ENCODE measurements around the gene SNRNP27.

SNRNP27 gene

GRCh38 chr2:69893684-69894551, at the start of gene SNRNP27:
Gene SNRNP27 (plus strand): TSS chr2:69893956. CDS start chr2:69893985, 29 bp downstream.
- no peak for TF ChIP-seq CTCF (IDR thresholded peaks at IDR 0.05; ENCODE audit: extremely low read depth, missing control alignments)
- peak; percentile 75 for DNase-seq (ENCODE audit: low spot score)

- no peak for TF ChIP-seq CTCF (IDR thresholded peaks at IDR 0.05; ENCODE audit: extremely low read depth, missing control alignments)
- DNase-seq (ENCODE audit: low spot score): no peak
Measured at GRCh38 chr2:69843993-69844392, 49.8 kb upstream of the SNRNP27 start.

GRCh38 chr2:69844560-69844959, 49.2 kb upstream of the SNRNP27 start:
- no peak for TF ChIP-seq CTCF (IDR thresholded peaks at IDR 0.05; ENCODE audit: extremely low read depth, missing control alignments)
- no peak for DNase-seq (ENCODE audit: low spot score)

- no peak for DNase-seq (ENCODE audit: low spot score)
Measured at GRCh38 chr2:69846182-69847067, 47.3 kb upstream of the SNRNP27 start.

GRCh38 chr2:69847068-69847828, 46.5 kb upstream of the SNRNP27 start:
- DNase-seq (ENCODE audit: low spot score): no peak
- TF ChIP-seq CTCF (IDR thresholded peaks at IDR 0.05; ENCODE audit: extremely low read depth, missing control alignments): no peak

More at GRCh38 chr2:69846182-69847067, 47.3 kb upstream of the SNRNP27 start:
- no peak for TF ChIP-seq CTCF (IDR thresholded peaks at IDR 0.05; ENCODE audit: extremely low read depth, missing control alignments)

- no peak for DNase-seq (ENCODE audit: low spot score)
- TF ChIP-seq CTCF (IDR thresholded peaks at IDR 0.05; ENCODE audit: extremely low read depth, missing control alignments): no peak
Measured at GRCh38 chr2:69848186-69848790, 45.5 kb upstream of the SNRNP27 start.

Measured in GM20000 (cell line).